ENCODE measurements around the gene MARF1.
A peak's percentile ranks its signal among the peaks of the same experiment; 100 is the strongest.
"Not testable (repeated sequence)": the region's sequence is repeated elsewhere in the genome, so short reads cannot be mapped to it uniquely, and the experiment has no call there.

The MARF1 gene

DNA sequence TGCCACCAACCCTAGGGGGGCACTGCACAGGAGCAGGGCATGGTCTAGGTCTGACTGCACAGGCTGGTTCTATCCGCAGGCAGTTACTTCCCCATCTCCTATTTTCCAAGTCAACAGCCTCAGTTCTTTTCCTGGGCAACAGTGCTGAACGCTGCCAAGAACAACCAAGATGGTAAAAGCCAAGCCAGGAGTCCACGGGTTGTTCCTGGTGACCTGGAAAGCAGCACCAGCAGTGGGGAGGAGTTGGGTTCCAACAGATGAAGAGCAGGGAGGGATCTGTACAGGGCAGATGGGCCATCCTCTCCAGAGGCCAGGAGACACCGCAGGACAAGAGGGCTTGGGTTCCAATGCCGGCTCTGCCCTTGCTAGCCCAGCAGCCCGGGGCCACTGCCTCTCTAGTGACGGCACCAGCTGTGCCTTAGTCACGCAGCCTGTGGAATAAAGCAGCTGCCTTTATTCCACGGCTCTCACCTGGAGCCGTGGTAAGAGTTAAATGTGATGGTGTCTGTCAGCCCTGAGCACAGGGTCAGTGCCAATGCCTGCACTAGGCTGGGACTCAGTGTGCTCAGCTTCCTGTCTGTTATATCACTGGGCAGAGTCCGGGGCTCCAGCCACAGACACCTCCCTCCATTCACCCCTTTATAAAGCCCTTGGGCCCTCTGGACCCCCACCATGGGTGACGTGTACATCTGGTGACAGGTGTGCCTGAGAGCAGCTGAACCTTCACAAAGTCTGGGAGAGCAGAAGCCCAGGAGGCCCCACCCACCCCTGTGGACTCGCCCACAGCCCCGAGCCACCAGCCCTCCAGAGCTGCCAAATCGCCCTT, 44.9 kb downstream of the MARF1 start:
- DNase-seq: peak in 1 of 2 donors; percentile 19

DNA sequence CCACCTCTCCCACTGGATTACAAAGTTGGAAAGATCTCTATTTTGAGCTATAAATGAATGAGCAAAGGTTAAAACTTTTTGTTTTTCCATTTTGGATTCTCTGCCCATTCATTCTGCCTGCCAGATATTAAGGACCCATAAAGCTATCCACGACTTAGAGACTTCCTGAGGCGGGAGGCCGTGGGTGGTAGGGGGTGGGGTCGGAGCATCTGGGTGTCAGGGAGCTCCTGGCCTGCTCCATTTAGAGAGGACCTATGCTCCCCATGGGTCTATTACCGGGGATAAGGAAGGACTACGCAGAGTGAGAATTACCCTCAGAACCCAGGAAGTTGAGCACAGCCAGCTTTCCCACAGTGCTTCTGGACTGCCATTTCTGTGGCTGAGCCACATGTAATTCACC, 45.8 kb downstream of the MARF1 start:
- DNase-seq: no peak

DNA sequence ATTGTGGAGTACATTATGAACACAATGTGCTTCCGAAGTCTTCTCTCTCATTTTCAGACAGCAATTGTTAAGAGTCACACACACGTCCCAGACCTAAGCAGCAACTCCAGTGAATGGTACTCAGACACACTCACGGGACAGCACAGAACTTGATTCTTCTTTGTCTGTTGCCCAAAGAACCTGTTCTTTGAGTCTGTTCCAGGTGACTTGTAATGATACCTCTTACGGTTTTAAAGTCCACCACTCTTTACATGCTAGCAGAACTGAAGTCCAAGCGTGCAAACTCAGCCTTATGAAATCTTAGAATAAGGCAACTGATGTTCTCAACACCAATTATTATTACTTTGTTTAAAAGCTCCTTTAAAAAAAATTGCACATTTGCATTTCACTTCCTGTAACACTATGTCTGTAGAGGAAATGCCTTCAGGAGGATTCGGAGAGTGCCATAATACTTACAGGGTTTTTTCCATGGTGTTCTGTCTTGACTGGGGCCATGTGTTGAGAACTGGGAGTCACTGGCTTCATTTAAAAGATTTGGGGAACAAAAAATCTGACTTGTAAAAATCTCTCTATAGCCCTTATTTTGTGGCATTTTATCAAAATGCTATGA, 48.1 kb downstream of the MARF1 start:
- DNase-seq: no peak

DNA sequence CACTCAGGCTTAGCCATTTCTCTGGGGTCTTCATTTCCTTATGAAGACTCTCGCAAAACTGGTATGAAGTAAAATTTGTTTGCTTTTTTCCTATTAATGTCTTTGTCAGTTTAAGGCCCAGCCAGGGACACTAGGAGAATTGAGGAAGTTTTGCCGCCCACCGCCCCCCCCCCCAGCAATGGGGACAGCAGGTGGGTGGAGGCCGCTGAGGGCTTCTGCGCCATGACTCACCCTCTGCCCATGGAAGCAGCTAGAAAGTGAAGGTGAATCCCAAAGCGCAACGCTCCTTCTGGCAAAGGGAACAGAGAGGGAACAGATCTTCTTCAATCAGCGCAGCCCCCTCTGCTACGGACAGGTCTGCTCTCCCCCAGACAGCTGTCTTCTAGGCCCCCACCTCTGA, 49.7 kb downstream of the MARF1 start:
- DNase-seq: no peak

DNA sequence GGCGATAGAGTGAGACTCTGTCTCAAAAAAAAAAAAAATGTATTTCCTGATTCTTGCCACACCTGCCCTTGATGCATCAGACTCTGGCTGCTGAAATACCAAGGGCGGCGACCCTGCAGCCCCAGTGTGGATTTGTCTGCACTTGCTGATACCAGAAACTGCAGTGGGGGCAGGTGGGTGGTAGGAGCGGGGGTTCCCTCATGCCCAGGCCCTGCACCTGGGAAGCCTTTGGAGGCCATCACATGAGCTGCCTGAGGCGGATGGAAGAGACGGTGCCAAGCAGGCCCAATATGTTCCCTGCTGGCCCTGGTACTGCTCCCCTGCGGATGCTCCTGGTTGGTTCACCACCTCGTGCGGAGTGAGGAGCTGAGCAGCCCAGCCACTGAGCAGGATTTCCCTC, 50.6 kb downstream of the MARF1 start:
- no peak for DNase-seq

DNA sequence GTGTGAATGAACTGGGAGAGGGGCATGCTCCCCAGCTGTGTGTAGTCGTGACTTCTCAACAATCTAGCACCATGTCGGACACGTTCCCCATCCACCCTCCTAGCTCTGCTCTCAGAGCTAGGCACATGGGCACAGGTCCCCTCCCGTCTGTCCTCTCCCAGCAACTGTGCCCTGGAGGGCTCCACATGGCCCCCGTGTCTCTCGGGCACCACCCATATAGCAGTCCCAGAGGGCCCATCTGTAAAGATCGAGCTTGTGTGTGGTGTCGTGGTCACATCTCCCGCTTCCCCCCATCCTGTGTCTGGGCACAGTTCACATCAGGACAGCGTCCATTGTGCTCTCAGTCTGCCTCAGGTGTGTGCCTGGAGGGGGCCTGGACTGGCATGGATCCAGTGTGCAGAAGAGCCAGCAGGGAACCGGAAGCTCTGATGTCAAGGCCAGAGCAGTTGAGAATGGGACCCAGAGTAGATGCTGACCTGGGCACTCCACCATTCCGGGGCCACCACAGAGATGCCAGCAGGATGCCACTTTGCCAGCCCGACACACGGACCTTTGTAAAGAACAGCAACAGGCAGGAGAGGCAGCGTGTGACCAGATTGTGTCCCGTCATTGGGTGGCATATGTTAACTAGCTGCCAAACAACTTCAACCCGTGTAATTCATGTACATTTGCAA, 55.7 kb downstream of the MARF1 start:
- DNase-seq: no peak

DNA sequence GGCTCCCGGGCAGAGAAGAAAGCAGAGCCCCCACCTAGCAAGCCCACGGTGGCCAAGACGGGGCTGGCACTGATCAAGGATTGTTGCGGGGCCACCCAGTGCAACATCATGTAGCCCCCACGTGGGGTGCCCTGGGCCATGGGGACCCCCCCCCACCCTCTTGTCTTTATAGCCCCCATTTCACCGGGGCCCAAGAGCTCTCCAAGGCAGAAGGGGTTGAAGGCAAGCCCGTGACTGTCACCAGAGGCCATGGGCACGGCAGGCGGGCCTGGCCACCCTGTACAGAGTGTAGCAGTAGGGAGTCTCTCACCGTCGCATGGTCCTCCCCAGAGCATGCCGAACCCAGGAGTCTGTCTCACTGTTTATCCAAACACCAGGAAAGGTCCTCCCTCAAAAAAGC, 56.2 kb downstream of the MARF1 start:
- DNase-seq: no peak

DNA sequence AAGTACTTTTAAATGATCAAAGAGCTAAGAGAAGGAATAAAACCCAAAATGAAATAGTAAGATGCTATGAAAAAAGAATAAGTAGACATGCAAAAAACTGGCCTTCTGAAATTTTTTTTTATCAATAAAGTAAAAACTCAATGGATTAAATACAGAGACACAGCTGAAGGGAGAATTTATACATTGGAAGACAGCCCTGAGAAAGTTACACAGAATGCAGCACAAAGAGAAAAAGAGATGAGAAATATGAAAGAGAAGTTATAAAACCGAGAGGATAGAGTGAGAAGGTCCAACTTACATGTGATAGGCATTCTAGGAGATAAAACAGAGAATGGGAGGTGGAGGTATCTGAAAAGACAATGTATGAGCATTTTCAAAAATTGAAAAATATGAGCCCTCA, 57.0 kb downstream of the MARF1 start:
- no peak for DNase-seq

DNA sequence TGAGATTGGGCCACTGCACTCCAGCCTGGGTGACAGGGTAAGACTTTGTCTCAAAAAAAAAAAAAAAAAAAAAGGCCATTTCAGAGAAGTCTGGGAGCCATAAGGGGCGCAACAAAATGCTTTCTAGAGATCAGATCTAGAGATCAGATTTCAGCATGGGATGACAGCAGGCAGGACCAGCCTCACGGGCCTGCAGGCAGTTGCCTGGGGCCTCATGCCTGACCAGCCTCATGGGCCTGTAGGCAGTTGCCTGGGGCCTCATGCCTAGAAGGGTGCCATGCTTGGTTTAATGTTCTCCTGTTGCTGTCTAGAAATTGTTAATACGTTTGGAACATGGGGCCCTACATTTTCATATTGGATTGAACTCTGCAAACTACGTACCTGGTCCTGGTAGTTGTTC, 59.4 kb downstream of the MARF1 start:
- no peak for DNase-seq

DNA sequence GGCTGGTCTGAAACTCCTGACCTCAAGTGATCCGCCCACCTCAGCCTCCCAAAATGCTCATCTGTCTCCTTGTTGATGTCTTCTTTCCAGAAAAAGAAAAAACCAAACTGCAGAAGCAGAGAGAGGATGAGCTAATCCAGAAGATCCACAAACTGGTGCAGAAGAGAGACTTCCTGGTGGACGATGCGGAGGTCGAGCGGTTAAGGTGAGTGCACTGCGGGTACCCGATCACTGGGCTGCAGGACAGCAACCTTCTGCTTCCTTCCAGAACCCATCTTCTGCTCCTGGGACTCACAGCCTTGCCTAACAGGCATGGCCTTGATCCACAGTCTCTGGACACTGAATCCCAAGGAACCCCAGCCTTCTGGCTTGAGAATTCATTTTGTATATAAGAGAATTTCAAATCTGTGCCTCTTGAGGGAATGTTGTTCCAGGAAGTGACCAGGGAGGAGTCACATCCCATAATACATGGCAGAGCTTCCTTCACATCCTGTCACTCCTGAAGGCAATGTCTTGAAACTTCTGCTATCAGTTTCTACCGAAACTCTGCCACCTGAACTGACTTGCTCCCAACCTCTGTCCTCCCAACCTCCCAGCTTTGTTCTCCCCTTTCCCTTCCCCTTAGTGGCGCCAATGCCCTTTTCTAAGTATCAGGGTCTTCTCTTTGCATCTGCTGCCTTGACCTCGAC, 61.7 kb downstream of the MARF1 start:
- no peak for DNase-seq

DNA sequence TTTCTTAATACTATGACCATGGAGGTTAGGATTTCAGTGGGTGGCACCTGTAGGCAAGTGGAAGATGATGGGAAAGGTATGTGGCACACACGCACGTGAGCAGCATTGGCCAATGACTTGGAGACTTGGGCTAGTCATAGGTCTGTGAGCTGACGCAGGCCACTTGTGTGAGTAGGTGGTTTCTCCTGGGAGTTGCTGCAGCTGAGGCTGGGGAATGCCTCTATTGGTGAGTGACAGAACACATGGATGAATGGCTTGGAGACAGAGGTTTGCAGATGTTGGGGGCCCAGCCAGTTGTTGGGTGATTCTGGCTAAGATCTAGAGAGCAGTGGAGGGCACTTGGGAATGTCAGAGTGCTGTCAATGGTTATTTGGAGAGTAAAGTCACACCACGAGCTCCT, 64.1 kb downstream of the MARF1 start:
- DNase-seq: no peak

DNA sequence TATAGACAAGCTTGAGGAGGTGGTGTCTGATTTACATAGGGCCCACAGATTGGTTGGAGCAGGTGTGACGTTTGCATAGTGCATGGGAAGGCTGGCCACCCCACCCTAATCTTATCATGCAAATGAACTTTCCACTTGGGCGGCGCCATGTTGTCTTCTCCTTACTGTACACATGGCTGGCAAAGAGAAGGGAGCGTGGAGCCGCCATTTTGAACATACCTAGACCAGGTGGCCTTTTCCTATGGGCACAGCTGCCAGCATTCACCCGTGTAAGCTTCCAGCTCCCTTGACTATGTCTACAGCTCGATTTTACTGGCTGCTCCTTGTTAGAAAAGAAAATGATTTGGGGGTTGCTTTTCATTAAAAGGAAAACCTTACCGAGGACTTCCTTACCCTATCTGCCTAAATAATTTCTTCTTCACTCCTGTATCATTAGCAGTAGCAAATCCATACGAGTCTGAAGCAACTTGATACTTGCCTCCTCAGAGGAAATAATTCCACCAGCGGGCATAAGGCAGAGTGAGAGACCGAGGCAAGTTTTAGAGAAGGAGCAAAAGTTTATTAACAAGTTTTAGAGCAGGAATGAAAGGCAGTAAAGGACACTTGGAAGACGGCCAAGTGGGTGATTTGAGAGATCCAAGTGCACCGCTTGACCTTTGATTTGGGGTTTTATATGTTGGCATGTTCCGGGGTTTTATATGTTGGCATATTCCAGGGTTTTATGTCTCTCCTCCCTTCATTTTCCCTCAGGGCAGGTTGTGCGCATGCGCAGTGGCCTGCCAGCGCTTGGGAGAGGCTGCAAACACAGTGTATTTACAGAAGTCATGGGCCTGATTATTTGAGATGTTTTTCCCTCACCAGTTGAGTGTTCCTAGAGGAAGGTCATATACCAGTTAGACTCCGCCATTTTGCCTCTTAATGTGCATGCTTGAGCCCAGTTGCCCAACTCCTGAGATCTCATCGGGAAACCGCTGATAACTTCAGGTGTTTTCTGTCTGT, 65.7 kb downstream of the MARF1 start:
- DNase-seq: no peak

DNA sequence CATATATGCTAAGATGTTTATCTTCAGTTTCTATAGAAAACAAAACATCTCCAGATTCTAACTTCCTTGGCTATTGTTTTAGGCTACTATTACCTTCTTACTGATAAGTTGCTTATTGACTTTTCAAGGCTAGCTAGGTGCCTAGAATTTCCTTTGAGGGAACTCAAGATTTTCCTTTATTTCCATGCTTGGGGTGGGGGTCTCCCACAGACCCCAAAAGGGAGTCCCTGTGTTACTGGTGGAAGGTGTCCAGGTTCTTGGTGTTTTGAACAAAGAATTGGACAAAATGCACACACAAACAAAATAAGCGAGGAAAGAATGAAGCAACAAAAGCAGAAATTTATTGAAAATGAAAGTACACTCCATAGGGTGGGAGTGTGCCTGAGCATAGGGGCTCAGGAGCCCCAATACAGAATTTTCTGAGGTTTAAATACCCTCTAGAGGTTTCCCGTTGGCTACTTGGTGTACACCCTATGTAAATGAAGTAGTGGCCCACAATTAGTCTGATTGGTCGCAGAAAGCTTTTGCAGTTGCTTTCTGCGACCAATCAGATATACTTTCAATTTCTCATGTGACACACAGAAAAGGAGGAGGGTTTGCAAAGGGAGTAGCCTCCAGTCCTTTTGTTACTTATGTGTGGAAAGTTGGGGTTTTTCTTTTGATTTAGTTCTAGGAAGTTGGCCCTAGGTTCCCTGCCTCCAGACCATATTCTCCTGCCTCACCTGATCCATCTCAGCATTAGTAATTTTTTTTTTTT, 67.5 kb downstream of the MARF1 start:
- no peak for DNase-seq

DNA sequence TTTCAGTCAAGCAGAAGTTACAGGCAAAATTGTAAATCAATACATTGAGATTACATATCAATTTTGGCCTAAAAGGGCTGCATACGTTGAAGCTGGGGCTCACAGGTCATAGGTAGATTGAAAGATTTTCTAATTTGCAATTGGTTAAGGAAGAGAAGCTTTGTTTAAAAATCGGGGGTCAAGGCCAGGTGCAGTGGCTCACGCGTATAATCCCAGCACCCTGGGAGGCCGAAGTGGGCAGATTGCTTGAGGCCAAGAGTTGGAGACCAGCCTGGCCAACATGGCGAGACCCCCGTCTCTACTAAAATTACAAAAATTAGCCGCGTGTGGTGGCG, 68.4 kb downstream of the MARF1 start:
- DNase-seq: no peak

DNA sequence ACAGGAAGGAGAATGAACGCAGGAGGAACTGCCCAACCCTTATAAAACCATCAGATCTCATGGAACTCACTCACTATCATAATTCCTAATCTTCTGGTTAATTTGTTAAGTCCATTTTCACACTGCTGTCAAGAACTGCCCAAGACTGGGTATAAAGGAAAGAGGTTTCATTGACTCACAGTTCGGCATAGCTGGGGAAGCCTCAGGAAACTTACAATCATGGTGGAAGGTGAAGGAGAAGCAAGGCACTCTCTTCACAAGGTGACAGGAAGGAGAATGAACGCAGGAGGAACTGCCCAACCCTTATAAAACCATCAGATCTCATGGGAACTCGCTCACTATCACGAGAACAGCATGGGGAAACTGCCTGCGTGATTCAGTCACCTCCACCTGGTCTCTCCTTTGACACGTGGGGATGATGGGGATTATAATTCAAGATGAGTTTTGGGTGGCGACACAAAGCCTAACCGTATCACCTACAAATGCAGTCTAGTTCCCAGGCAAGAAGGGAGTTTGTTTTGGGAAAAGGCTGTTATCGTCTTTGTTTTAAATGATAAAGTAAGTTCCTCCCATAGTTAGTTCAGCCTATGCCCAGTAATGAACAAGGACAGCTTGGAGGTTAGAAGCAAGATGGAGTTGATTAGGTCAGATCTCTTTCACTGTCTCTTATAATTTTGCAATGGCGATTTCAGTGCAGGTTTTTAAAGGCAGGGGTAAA, 68.9 kb downstream of the MARF1 start:
- DNase-seq: not testable (repeated sequence)

DNA sequence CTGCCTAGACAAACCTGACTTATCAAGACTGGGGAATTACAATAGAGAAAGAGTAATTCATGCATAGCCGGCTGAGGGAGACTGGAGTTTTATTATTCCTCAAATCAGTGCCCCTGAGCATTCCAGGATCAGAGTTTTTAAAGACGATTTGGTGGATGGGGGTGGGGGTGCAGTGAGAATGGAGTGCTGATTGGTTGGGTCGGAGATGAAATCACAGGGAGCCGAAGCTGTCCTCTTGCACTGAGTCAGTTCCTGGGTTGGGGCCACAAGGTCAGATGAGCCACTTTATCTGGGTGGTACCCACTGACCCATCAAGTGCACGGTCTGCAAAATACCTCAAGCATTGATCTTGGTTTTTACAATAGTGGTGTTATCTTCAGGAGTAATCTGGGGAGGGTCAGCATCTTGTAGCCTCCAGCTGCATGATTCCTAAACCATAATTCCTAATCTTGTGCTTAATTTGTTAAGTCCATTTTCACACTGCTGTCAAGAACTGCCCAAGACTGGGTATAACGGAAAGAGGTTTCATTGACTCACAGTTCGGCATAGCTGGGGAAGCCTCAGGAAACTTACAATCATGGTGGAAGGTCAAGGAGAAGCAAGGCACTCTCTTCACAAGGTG, 69.6 kb downstream of the MARF1 start:
- DNase-seq: no peak

DNA sequence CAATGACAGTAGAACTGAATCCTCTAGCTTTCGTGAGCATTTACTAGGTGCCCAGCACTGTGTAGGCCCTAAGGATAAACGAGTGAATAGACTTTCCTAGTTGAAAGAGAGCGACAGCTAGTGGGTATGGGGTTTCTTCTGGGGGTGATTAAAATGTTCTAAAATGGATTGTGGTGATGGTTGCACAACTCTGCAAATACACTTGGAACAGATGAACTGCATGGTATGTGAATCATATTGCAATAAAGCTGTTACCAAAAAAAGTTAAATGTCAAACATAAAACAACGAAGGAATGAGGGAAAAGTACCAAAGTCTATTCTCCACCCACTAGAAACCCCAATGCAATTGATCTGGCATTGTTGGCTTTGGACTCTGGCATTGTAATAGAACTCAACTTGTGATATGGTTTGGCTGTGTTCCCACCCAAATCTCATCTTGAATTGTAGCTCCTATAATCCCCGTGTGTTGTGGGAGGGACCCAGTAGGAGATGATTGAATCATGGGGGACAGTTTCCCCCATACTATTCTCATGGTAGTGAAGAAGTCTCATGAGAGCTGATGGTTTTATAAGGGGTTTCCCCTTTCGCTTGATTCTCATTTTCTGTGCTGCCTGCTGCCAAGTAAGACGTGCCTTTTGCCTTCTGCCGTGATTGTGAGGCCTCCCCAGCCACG, 70.5 kb downstream of the MARF1 start:
- peak; percentile 21 to 28 for DNase-seq

DNA sequence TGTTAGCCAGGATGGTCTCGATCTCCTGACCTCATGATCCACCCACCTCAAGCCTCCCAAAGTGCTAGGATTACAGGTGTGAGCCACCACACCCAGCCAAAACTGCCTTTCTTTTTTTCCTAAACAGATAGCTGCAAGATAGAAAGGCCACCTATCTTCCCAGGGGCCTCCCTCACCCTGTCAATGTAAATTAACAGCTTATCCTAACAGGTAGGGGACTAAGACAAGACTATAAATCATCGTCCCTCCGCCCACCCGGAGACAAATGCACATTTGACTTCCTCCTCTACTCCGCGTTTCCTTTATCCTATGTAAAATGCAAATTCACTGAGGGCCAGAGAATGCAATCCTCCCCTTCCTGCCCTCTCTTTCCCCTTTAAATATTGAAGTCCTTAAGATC, 71.4 kb downstream of the MARF1 start:
- DNase-seq: no peak

DNA sequence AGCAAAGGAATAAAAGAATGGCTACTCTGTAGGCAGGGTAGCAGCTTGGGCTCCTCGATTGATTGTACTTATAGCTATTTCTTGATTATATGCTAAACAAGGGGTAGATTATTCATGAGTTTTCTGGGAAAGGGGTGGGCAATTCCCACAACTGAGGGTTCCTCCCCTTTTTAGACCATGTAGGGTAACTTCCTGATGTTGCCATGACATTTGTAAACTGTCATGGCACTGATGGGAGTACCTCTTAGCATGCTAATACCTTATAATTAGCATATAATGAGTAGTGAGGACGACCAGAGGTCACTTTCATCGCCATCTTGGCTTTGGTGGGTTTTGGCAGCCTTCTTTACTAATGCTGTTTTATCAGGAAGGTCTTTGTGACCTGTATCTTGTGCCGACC, 72.3 kb downstream of the MARF1 start:
- DNase-seq: not testable (repeated sequence)

DNA sequence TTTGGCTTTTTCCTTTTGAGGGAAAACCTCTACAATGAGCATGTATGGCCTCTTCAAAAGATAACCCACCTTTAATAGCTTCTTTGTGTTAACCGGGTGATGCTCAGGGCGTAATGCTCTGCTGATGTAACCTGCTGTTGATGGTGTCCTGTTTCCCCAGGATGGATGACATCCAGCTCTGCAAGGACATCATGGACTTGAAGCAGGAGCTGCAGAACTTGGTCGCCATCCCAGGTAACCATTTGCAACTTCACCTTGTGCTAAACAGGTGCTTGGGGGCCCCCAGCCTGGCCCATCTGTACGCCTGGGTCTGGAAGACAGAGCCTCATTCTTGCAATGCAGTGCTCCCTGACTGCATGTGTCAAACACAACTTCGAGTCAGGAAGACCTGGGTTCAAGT, 75.1 kb downstream of the MARF1 start:
- DNase-seq: no peak
